ENCODE measurements around the gene DUSP1.
"Not testable (repeated sequence)": the region's sequence is repeated elsewhere in the genome, so short reads cannot be mapped to it uniquely, and the experiment has no call there.

Gene DUSP1

GRCh38 chr5:172770675-172771438 is at the start of gene DUSP1:
Gene DUSP1, minus strand, starts transcription at chr5:172771195. Its CDS starts 243 bp downstream, at chr5:172770952.
- DNase-seq, result peak; percentile 89 to 96 (median 92)

DNA sequence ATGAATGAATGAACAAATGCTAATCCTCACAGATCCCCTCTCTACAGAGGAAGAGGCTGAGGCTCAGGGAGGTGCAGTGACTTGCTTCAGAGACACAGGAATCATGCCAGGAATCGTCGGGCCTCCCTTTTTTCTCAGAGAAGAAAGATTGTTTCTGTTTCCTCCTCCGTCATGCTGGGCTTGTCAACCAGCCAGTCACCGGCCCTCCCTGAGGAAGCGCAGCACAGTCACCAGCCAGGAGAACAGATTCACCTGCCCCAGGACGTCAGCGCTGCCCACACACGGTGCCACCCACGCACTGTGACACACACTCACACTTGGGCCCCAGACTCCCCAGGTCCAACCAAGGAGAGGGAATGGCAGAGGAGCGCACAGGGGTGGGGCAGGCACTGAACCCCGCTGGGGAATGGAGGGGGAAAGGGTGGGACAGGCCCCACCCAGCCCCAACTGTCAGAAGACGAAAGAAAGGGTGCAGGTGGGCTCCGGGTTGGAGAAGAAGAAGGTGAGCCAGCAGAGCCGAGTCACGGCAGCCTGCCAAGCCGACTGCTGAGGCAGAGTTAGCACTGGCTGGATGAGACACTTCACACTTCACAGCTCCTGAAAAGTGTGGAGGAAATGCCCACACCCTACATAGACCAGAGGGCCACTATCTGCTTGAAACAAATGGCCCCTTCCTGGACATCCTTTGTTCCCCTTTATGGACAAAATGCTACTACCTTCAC is 49.2 kb upstream of the DUSP1 start:
- DNase-seq, result peak in 1 of 4 experiments; percentile 8

DNA sequence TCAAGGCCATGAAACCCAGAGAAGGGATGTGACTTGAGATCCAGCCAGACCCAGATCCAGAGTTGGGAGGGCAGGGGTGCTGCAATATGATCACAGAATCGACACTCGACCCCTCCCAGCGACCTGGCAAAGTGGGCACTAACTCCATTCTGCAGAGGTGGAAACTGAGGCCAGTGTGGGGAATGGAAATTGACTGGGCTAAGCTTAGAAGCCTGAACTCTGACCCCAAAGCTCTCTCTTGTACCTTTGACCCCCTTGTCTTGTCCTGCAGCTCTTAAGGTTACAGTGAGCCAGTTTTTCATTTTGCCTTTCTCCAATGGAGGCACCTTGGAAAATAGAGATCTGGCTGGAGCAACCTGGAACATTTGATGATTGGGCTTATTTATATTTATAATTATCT is 48.6 kb upstream of the DUSP1 start:
- DNase-seq, result no peak

DNA sequence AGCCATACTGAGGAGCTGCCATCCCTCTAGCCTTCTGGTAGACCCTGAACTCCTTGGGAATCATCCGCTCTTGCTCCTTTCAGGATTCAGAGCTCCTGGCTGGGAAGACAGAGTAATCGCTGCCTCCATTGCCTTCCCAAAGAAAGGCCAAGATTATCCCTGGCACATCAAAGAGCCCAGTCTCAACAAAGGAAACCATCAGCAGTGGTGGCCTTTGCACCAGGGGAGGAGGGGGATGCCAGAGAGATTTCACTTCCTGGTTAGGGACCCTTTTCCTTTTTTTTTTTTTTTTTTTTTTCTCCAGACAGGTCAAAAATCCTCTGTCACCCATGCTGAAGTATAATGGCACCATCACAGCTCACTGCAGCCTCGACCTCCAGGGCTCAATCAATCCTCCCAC is 47.1 kb upstream of the DUSP1 start:
- DNase-seq, result no peak

- no peak for DNase-seq
Observed at GRCh38 chr5:172817664-172818063, 46.7 kb upstream of the DUSP1 start.

DNA sequence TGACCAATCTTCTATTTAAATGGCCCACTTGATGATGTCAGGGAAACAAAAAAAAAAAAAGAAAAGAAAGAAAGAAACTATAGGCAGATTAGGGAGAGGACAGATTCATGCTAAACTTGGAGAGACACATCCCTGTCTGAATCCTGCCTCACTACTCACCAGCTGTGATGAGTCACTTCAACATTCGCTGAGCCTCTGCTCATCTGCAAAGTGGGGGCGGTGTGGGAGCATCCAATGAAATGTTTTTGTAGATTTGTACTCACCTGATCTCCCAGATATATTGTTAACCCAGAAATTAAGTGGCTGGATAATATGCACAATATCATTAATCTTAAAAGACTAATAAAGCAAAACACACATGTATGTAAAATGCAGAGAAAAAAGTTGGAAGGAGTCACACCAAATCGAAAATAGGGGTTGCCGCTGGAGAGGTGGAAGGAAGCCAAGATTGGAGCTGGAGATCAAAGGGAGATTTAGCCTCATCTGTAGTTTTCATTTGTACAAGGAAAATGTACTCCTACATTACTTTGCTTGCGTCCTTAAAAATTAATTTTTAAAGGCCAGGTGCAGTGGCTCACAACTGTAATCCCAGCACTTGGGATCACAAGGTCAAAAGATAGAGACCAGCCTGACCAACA is 46.0 kb upstream of the DUSP1 start:
- no peak for DNase-seq

DNA sequence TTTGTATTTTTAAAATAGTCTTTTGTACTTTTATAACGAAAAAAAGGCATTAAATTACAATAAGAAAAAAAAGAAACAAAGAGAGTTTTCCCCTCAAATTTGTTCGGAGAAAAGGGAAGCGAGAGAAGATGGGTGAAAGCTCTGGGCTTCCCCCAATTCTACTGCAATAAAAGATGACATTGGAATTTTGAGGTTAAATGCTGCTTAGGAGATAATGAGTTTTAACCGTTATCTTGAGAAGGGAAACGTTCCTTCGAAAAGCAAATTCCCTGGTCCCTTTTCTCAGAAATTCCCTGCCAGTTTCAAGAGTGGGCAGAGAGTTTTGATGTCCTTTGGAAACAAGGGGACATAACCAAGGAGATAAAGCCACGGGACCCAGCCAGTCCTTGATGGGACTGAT is 44.6 kb upstream of the DUSP1 start:
- DNase-seq, result no peak

DNA sequence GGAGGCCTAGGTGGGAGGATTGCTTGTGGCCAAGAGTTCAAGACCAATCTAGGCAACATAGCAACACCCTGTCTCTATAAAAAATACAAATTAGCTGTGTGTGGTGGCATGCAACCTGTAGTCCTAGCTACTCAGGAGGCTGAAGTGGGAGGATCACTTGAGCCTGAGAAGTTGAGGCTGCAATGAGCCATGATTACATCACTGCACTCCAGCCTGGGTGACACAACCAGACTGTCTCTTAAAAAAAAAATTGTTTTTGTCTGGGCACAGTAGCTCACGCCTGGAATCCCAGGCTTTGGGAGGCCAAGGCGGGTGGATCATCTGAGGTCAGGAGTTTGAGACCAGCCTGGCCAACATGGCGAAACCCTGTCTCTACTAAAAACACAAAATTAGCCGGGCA is 40.0 kb upstream of the DUSP1 start:
- not testable (repeated sequence) for DNase-seq

- DNase-seq, result no peak
Observed at GRCh38 chr5:172809774-172810173, 38.8 kb upstream of the DUSP1 start.

- no peak for DNase-seq
Observed at GRCh38 chr5:172807766-172808311, 36.8 kb upstream of the DUSP1 start.

DNA sequence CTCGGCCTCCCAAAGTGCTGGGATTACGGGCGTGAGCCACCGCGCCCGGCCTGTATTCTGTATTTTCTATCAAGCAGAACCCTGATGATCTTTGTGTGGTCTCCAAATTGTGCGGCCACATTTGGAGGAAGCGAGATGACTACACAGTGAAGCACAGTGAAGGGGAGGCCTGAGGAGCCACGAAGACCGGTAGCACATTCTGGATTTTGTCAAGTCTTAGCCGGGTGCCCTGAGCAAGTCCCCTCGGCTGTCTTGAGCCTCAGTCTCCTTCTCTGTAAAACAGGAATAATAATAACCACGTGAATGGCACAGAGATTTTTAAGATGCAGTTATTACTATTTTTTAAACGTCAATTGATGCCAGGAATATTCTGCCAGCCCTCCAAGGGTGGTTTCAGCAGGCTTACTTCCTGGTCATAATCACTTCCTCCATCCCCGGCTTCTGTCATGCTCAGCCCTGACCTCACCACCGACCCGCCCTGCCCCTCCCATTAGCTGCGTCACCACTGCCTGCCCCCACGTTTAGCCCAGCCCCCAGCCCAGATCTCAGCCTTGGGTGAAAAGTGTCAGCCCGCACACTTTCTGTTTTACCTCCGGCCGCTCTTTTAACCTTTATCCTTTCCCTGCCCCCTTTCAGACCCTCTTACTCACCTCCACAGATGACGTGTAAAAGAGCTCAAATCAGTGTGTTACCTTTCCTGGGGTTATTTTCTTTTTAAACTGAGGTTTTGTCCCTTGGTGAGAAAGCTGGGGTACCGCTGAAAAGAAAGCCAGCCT is 36.1 kb upstream of the DUSP1 start:
- peak; percentile 58 to 76 (median 70) for DNase-seq

DNA sequence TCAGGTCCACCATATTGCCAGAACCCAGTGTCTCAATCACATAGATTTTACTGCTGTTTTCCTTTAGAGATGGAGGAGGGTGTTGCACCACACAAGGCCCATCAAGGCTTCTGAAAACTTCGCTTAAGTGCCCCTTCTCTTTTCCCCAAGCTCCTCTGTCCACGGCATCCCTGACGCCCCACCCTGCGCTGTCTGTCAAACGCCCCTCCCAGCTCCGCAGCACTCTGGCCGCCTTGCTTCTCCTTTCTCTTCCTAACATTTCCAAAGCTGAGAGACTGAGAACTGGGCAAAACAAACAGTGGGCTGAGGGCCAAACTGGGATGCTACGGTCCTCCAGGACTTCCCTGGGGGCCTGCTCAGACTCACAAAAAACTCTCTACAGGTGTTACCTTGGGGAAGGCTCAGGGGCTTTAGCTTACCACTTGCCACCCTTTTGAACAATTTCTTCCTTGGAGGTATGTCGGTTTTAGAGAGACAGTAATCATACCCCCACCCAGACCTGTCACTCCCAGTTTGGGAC is 34.8 kb upstream of the DUSP1 start:
- no peak for DNase-seq

DNA sequence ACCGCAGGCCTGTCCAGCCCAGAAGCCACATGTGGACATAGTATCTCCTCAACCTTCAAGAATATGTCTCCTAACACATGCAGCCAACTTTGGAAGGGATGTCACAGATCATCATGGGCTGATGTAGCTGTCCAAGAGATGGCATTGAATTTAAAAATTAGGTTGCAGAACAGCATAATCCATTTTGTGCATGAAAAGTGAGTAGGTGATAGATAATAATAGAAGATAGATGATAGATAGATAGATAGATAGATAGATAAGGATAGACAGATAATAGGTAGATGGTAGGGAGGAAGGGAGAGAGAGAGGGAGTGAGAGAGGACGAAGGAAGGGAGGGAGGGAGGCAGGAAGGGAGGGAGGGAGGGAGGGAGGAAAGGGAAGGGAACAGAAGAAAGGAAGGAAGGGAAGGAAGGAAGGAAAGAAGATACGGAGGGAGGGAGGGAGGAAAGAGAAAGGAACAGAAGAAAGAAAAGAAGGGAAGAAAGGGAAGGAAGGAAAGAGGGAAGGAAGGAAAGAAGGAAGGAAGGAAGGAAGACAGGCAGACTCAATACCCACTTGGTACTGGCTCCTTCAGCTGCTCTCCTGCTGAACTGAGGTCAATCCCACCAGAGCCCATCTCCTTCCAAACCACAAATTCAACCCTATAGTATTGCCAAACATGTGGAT is 34.2 kb upstream of the DUSP1 start:
- no peak for DNase-seq

DNA sequence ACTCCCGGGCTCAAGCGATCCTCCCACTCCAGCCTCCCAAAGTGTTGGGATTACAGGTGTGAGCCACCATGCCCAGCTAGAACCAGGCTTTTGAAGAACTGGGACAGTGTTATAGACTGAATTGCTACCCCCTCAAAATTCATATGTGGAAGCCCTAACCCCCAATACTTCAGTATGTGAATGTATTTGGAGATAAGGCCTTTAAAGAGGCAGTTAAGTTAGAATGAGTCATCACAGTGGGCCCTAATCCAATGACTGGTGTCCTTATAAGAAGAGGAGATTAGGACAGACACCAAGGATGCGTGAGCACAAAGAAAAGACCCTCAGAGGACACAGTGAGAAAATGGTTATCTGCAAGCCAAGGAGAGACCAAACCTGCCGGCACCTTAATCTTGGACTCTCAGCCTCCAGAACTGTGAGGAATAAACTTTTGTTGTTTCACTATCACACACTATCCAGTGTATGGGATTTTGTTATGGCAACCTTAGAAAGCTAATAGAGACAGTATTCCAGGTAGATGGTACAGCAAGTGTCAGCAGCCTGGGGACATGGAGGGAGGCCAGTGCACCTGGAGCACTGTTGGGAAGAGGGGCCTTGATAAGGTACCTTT is 31.7 kb upstream of the DUSP1 start:
- no peak for DNase-seq

GRCh38 chr5:172802112-172802511 is 31.1 kb upstream of the DUSP1 start:
- DNase-seq, result no peak

DNA sequence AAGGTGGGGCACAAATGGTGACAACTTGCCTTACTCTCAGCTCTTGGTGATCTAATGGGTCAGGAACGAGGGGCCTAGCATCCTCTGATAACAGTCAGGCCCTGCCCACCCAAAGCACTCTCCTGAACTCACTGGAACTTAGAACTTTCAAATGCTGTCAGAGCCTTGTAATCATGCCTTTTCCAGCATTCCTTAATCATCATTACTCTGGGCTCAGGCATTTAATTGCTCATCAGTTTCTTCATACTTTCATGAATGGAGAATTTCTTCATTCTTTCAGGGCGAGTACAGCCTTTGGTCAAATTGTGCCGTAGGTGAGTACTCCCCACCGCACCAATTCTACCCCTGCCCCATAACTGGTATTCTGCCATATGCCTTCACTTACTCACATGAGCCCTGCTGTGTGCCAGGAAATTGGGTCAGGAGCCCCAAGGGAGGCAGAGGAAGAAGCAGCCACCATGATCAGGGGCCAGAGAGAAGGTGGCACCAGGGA is 30.2 kb upstream of the DUSP1 start:
- DNase-seq, result no peak

DNA sequence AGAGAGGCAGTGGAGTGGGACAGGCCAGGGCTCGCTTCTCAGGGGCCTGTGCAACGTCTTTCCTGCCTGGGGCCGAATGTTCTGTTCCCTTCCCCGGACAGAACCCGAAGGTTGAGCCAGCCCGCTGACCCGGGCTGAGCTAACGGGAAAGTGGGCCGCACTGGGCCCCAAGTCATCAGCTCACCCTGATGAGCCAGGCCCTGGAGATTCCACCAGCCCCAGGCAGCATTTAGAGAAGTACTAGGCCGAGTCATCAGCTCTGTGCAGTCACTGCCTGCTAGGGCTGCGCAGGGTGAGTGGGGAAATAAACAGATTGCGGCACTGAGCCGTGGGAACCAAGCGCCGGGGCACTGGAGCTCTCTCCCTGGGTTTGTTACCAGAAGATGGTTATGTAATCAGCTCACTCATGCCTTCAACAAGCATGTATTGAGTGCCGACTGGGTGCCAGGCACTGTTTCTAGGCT is 29.1 kb upstream of the DUSP1 start:
- DNase-seq, result no peak

DNA sequence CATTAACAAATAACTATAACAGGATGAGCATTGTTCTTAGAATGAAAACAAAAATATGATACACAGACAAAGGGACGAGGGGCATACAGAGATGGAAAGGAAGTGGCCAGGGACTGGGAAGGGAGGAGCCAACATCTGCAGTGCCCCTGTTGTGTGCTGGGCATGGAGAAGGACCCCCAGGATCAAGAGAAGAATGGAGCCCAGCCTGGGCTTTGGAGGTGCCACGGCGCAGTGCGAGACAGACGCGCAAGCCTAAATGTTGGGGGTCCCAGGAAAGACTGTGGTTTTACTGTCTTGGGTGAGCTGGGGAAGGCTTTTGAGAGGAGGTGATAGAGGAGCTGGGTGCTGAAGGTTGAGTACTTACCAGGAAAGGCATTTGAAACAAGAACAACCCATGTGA is 28.4 kb upstream of the DUSP1 start:
- no peak for DNase-seq

DNA sequence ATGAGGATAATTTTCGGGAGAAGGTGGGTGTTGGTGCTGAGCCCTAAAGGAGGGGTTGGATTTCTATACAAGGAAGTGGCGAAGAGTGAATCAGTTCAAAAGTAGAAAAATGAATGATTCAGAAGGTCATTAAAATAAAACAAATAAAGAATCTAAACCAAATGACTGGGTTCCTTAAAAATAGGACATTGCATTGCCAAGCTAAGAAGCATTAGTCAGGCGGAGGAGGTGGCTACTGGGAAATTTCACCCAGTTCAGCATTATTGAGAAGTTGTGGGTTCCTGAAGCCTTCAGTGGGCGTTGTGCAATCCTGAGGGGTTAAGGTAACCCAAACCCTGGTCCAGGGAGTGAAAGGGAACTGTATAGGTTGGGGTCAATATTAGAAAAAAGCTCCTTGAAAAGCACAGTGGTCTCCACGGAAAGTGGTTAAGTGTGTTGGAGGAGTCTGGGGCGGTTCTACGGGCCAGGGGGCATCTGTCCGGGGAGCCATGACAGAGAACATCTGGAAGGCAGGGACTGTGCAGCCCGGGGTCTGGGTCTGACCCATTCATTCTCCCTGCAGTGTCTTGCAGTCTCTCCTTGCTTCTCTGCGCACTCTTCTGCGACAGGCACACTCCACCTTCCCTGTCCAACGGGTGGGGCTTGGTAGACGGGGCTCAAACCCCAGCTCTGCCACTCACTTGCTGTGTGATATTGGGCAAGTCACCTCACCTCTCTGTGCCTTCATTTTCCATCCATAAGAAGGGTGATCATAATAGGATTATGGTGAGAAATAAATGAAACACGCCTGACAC is 27.6 kb upstream of the DUSP1 start:
- no peak for DNase-seq

GRCh38 chr5:172797771-172798191 is 26.8 kb upstream of the DUSP1 start:
- DNase-seq, result no peak

Measured in activated CD4-positive, CD25-positive, alpha-beta regulatory T cell (primary cell).